Activated naive CD8-positive, alpha-beta T cell (primary cell): ENCODE measurements around the gene PTPN14.

ENCODE experiments used
- H3K27ac Mint-ChIP-seq: one replicate; pipeline ENCODE4 v1.8.0; 2021; ENCODE audit warnings: mixed read lengths
- H3K27me3 Mint-ChIP-seq: one replicate; pipeline ENCODE4 v1.8.0; 2021; ENCODE audit warnings: mixed read lengths
- H3K36me3 Mint-ChIP-seq: one replicate; pipeline ENCODE4 v1.8.0; 2021; ENCODE audit warnings: mixed read lengths
- H3K4me1 Mint-ChIP-seq: one replicate; pipeline ENCODE4 v1.8.0; 2021; ENCODE audit warnings: low read depth, mixed read lengths
- H3K4me3 Mint-ChIP-seq: one replicate; pipeline ENCODE4 v1.8.0; 2021; ENCODE audit warnings: mild to moderate bottlenecking, mixed read lengths
- H3K9me3 Mint-ChIP-seq: one replicate; pipeline ENCODE4 v1.8.0; 2021; ENCODE audit warnings: low read depth, mixed read lengths

The PTPN14 gene

DNA sequence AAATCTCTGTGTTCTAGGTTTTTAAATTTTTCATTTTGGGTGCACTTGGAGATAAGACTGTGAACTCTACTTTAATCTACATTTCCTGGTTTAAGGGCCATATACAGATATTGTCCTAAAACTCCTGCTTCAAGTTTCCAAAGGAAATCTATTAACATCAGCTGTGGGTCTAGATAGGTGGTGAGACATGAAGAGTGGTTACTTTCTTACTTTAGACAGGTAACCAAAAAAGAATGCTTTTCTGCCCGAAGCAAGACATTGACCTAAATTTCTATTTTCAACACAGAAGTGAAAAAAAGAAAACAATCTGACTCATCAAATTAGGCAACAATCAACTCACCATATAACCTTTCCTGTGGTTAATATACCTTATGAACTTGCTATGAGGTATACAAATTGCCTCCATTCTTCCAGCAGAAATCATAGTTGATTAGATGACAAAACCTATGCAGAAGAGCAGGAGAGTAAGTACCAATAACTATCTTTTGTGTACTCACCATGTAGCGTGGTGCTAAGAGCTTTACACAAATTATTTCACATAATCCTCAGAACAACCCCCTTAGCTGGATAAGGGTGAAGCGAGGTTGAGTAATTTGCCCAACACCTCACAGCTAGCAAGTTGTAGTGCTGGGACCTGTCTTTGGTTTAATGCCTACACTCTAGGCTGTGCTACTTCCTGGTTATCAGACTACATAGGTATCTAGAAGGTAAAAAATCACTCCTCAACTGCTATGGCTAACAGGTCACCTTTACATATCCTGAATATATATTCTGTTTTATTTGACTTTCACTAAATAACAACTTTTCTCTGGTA lies 23.4 kb upstream of the PTPN14 start:
- H3K9me3 Mint-ChIP-seq, result peaks cover 15% of the 10 kb centered on the region
- peaks cover 8% of the 10 kb centered on the region for H3K36me3 Mint-ChIP-seq
- no peaks in the 10 kb centered on the region for H3K27me3 Mint-ChIP-seq
- H3K4me3 Mint-ChIP-seq, result no peak overlapping the region
- no peak overlapping the region for H3K27ac Mint-ChIP-seq
- H3K4me1 Mint-ChIP-seq, result no peaks in the 10 kb centered on the region

DNA sequence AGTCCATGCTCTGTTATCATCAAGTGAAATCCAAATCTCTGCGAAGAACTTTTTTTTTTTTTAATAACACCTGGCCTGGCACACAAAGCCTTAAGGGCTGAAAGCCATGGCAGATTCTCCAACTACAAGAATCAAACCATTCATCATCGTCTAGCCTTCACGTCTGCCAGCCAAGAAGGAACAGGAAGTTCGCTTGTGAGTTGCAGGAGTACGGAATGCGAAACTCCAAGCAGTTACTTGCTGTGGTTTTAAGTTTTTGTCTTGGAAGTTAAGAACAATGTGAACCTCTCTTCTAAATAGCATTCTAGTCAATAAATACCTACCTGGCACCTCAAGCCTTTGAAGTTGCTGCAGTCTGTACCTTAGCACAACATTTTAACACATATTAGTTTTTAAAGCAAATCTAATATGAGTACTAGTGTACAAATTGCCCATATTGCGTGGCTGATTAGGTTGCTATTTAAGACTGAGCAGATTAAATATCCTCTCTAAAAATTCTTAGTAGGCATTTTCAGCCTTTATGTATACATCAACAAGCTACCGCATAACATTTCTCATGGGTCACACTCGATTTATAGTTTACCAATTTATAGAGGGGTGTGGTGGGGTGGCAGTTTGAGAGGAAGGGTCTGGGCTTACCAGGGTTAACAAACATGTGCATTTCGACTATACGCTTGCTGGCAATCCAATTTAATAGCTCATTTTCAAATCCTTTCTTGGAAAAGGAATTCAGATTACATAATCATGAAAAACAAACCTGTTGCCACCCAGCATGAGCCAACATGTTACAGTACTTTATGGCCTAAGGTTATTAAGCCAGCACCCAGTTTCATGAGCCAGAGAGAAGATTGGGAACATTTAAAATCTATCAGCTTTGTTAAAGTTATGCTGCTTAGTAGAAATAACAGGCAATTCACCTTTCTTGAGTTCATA lies 22.2 kb upstream of the PTPN14 start:
- H3K4me3 Mint-ChIP-seq, result no peak overlapping the region
- H3K27me3 Mint-ChIP-seq, result no peaks in the 10 kb centered on the region
- H3K9me3 Mint-ChIP-seq, result peaks cover 15% of the 10 kb centered on the region

DNA sequence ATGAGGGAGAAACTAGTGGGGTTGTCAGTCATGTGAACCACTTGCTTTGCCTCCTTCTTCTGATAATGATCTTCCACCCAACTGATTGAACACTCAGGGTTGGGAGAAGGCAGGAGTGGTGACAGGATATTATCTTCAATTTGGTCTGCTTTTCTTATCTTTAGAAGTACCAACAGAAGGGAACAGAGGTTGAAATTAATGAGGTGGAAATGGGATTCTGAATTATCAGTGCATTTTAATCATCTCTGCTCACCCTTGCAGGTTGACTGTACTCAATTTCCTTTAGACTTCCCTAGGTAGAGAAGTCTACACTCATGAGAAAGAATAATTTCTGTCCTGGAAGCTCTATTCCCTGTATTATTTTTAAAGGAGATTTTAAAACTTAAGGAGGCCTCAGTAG lies 19.9 kb upstream of the PTPN14 start:
- Mint-ChIP-seq H3K4me3 (no peak overlapping the region), H3K27ac (no peak overlapping the region), H3K27me3 (no peaks in the 10 kb centered on the region), H3K4me1 (no peaks in the 10 kb centered on the region), H3K9me3 (peaks cover 10% of the 10 kb centered on the region), H3K36me3 (peaks cover 2% of the 10 kb centered on the region)

More for the DNA sequence above, 22.2 kb upstream of the PTPN14 start:
- Mint-ChIP-seq H3K4me1 (no peaks in the 10 kb centered on the region), H3K36me3 (peaks cover 8% of the 10 kb centered on the region), H3K27ac (no peak overlapping the region)

DNA sequence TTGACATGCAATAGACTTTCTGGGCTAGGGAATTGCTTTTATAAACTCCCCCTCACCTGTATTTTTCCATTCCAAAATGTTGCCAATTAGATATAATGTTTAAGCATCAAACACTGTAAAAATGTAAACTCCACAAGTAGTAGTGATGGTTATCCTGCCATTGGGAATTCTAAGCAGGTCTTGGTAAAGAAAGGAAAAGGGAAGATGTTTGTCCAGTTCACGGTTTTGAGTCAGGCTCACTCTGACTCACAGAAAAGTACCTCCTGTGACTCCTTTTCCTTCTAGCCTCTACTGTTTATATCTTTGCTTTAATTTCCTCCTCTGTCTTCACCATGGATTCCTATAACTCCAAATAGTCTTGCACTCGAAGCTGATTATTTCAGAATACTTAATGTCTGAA lies 19.0 kb upstream of the PTPN14 start:
- Mint-ChIP-seq H3K27ac (no peak overlapping the region), H3K27me3 (no peaks in the 10 kb centered on the region), H3K4me3 (no peak overlapping the region), H3K9me3 (peaks cover 4% of the 10 kb centered on the region), H3K36me3 (no peaks in the 10 kb centered on the region), H3K4me1 (no peaks in the 10 kb centered on the region)

DNA sequence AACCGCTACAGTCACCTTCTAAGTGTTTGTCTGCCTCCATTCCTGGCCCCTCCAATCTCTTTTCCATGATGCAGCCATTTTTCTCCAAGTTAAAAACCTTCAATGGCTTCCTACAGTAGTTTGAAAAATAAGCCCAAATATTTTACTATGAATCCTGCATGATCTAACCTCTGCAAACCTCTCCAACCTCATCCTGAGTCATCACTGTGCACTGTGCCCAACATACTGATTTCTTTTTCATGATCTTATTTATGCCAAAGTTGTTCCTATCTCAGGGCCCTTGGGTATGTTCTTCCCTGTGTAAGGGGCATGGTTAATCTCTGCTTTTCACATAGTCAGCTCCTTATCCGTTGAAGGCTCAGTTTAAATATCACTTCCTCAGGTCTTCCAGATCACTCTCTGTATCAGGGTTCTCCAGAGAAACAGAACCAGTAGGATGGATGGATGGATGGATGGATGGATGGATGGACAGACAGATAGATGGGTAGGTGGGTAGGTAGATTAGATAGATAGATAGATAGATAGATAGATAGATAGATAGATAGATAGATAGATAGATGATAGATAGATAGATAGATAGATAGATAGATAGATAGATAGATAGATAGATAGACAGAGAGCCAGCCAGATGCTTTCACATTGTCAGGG lies 18.1 kb upstream of the PTPN14 start:
- H3K36me3 Mint-ChIP-seq, result no peaks in the 10 kb centered on the region
- no peaks in the 10 kb centered on the region for H3K27me3 Mint-ChIP-seq
- no peaks in the 10 kb centered on the region for H3K4me1 Mint-ChIP-seq
- no peak overlapping the region for H3K27ac Mint-ChIP-seq
- no peak overlapping the region for H3K4me3 Mint-ChIP-seq
- H3K9me3 Mint-ChIP-seq, result peaks cover 1% of the 10 kb centered on the region

DNA sequence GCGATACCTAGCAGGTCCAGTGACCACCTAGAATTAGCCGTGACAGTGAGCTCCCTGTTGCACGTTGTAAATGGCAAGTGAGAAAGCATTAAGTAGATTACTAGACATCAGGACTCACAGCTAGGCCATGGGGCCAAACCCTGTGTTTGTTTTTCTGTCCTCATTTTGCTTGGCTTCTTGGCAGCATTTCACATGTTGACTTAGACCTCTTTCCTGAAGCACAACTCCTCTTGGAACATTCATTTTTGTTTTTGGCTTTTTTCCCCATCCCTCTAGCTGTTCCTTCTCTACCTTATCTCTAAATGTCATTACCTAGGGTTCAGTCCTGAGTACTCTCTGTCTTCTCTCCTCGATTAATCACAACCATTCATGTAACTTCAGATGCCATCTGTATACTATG lies 16.9 kb upstream of the PTPN14 start:
- Mint-ChIP-seq H3K4me3 (no peak overlapping the region), H3K27ac (no peak overlapping the region), H3K9me3 (no peaks in the 10 kb centered on the region), H3K36me3 (no peaks in the 10 kb centered on the region), H3K4me1 (no peaks in the 10 kb centered on the region), H3K27me3 (no peaks in the 10 kb centered on the region)

DNA sequence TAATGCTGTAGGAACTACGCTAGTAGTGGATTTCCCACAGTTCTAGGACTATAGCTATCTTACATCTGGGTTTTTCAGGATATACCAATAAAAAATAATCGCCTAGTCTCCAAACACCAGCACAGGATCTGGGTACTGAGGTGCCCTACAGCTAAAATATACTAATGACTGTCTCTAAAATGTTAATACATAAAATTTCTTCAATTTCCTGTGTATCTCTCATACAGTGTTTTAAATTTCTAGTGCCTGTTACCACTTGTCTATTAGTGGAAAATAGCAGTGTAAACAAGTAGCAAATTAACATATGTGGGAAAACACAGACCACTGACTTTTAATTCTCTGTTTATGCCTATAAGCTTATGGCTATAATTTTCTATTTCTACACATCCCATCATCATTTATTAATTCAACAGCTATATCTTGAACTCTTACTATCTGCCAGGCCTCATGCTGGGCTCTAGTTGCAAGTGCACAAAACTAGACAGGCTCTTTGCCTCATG lies 16.1 kb upstream of the PTPN14 start:
- Mint-ChIP-seq H3K27me3 (no peaks in the 10 kb centered on the region), H3K27ac (no peak overlapping the region), H3K9me3 (no peaks in the 10 kb centered on the region), H3K4me1 (no peaks in the 10 kb centered on the region), H3K36me3 (no peaks in the 10 kb centered on the region), H3K4me3 (no peak overlapping the region)

DNA sequence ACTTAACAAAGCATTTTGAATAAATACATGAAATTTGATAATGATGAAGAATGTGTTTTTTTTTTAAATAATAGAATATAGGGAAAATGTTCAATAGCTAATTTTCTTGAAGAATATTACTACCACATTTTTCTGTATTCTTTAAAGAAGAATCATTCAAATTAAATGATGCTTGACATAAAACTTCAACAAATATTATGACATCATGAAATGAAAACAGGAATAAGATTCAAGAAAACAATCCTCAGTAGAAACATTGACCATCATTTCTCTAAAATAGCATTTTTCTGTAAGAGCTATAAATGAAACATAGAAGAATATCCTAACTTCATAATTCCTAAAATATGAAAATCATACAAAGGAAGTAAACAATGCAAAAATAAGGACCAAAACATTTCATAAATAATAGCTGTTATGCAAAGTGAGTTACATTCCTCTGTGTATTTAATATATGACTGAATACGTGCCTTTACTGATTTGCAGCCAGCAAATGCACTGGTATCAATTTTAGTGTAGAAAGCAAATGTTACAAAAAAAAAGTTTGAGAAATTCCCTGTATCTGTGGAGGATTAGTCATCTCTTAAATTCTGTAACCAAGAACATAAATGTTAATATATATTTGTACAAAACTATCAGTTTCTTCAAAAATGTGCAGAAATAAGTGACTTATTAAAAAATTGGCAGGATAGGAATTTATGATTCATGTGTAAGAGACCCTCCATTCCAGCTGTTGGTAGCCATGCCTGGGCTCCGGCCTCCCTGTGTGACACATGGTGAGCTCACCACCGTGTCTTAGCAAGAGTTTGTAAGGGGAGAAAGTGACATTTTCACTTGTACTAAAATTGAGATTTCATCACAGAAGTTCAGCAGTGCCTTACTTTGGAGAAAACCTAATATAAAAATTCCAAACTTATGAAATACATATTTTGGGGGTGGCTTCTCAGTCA lies 15.0 kb upstream of the PTPN14 start:
- H3K9me3 Mint-ChIP-seq, result no peaks in the 10 kb centered on the region
- no peak overlapping the region for H3K27ac Mint-ChIP-seq

DNA sequence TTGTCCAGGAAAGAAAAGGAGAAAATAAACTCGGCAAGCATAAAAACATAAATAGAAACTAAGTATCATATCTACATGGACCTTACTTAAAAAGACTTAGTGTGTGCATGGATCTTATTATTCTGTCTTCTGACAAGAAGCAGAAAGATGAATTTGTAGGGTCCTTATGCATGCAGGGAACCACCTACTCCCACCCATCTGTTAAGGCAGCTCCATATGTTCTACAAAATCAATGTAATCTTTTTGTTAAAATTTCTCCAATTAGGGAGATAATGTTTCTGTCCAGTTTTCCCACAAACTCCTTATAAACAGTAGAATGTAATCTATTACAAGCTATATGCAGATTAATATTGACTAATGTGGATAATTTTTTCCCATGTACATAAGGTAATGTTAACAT lies 13.9 kb upstream of the PTPN14 start:
- Mint-ChIP-seq H3K4me3 (no peak overlapping the region), H3K27ac (no peak overlapping the region), H3K27me3 (peaks cover 3% of the 10 kb centered on the region), H3K9me3 (no peaks in the 10 kb centered on the region), H3K36me3 (no peaks in the 10 kb centered on the region), H3K4me1 (no peaks in the 10 kb centered on the region)

More for the DNA sequence above, 15.0 kb upstream of the PTPN14 start:
- no peaks in the 10 kb centered on the region for H3K36me3 Mint-ChIP-seq
- no peaks in the 10 kb centered on the region for H3K4me1 Mint-ChIP-seq
- H3K27me3 Mint-ChIP-seq, result peaks cover 3% of the 10 kb centered on the region
- no peak overlapping the region for H3K4me3 Mint-ChIP-seq

DNA sequence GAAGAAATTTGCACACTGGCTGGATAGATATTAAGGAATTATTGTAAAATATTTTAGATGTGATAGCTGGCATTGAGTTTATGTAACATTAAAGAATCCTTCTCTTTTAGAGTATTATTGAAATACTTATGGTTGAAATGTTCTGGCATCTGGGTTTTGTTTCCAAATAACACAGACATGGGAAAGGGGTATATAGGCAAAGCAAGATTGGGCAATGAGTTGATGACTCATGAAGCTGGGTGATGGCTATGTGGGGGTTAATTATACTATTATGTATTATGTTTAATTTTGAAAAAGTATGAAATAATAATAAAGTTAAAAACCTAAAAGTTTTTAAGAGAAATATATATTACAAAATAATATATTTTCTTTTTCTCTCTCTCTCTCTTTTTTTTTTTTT lies 12.5 kb upstream of the PTPN14 start:
- H3K27ac Mint-ChIP-seq, result no peak overlapping the region
- no peak overlapping the region for H3K4me3 Mint-ChIP-seq
- H3K36me3 Mint-ChIP-seq, result no peaks in the 10 kb centered on the region
- peaks cover 6% of the 10 kb centered on the region for H3K27me3 Mint-ChIP-seq
- no peaks in the 10 kb centered on the region for H3K4me1 Mint-ChIP-seq
- no peaks in the 10 kb centered on the region for H3K9me3 Mint-ChIP-seq

DNA sequence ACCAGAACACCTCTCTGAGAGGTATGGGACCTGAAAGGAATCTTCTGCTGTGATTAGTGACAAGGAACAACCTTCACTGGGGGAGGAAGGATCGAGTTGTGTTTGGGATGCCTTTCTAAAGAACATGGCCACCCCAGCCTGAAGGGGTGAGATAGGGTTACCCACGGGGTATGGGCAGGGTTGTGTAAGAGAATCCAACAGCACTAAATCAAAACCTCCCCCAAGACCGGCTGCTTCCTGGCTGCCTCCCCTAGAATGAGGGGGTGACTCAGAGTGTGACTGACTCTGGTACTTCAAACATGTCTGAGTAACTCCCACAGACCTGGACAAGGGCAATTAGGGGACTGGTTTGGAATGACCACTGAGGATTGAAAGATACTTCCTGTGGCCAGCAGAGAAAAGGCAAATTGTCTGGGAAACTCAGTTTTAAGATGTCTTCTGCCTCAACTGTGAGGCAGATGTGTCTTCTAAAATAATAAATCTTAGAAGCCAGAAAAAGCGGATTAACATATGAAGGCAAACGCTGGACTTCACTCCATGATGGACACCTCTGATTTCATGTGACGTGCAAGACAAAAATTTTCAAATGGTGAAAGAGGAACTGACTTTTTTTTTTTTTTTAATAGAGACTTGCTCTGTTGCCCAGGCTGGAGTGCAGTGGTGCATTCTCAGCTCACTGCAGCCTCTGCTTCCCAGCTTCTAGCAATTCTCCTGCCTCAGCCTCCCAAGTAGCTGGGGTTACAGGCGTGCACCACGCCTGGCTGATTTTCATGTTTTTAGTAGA lies 6.7 kb upstream of the PTPN14 start:
- no peaks in the 10 kb centered on the region for H3K36me3 Mint-ChIP-seq
- H3K4me1 Mint-ChIP-seq, result no peaks in the 10 kb centered on the region
- H3K27ac Mint-ChIP-seq, result no peak overlapping the region
- H3K9me3 Mint-ChIP-seq, result no peaks in the 10 kb centered on the region
- peaks cover 13% of the 10 kb centered on the region for H3K27me3 Mint-ChIP-seq
- H3K4me3 Mint-ChIP-seq, result no peak overlapping the region

DNA sequence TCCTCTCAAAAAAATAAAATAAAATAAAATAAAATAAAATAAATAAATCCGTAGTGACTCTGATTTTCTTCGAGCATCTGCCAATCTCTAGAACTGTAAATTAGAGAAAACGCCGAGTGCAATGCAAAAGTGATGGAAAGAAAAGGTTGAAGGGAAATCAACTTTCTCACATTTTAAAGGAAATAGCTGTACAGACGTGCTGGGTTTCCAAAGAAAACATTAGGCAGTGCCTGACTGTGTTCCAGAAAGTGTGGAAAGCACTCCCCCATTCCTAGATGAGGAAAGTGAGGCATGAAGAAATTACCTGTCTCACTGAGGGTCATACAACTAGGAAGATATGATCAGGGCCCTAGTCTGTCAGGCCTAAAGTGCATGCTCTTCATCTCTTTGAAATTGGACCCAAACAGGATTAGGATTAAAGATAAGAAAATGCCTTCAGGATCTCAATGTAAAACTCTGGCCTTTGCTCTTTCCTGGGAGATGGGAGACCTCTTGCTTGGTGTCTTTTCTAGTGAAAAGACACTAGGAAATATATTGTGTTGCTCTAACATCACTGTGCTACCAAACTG lies 1.8 kb upstream of the PTPN14 start:
- no peaks in the 10 kb centered on the region for H3K36me3 Mint-ChIP-seq
- no peaks in the 10 kb centered on the region for H3K9me3 Mint-ChIP-seq

DNA sequence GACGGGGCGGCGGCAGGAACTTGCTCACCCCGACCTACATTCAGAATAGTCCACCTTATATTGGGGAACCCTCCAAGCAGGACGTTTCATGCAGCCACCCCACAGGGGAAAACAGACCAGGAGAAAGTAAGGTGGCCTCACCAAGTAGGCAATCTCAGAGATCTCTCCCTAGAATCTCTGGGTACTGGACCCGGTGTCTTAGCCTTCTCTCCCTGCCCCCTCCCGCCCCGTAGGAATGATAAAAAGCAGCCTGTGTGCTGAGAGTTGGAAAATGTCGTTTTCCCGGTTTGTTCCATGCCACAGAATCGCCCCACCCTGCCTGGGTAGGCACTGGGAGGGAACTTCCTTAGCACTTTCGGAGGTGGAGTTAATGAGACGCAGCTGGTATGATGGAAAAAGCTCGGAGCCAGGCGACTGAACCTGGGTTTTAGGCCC lies 789 bp upstream of the PTPN14 start:
- Mint-ChIP-seq H3K36me3 (no peaks in the 10 kb centered on the region), H3K4me3 (peak overlapping the region; percentile 66), H3K9me3 (no peaks in the 10 kb centered on the region), H3K27ac (no peak overlapping the region), H3K27me3 (peaks cover 30% of the 10 kb centered on the region), H3K4me1 (peaks cover 3% of the 10 kb centered on the region)

More for the DNA sequence above, 1.8 kb upstream of the PTPN14 start:
- Mint-ChIP-seq H3K27me3 (peaks cover 28% of the 10 kb centered on the region), H3K4me1 (peaks cover 3% of the 10 kb centered on the region), H3K27ac (no peak overlapping the region), H3K4me3 (no peak overlapping the region)
